ENCODE measurements around the gene SH3PXD2A.

Gene SH3PXD2A

DNA sequence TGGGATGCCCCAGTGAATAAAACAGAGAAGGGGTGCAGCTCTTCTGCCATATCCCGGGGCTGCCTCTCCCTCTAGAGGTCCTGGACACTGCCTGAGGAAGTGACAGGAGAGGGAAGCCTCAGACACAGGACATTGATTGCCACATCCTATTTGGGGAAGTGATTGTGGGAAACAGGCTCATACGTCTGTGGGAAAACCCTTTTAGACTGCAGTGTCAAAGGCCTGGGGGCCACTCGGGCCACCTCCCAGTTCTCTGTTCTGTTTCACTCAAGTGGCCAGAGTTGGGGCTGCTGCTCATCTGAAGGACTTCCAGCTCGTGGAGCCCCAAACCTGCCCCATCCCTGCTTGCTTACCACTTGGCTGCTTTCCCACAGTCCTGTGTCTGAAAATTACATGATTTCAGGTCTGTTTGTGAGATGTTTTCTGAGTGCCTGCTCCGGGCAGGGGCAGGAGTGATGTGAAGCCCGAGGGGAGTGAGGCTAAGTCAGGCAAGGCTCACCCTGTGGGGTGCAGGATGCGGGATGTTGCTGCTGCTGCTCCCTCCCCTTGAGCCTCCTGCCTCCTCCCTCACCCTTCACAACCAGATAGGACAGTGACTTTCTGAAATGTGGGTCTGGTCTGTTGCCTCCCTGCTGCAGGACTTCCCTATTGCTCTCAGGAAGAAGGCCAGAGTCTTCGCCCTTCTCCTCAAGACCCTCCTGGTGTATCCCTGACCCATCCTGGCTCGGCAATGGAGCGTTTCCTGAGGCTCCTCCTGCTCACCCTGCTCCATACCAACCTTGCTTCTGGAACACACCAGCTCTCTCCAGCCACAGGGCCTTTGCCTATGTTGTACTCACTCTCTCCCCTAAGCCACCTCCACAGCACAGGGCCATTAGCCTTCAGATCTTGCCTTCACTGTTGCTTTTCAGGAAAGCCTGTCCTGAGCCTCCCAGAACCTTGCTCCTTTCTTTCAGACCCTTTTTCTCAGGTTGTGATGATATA lies 303.5 kb downstream of the SH3PXD2A start:
- DNase-seq = no peak

DNA sequence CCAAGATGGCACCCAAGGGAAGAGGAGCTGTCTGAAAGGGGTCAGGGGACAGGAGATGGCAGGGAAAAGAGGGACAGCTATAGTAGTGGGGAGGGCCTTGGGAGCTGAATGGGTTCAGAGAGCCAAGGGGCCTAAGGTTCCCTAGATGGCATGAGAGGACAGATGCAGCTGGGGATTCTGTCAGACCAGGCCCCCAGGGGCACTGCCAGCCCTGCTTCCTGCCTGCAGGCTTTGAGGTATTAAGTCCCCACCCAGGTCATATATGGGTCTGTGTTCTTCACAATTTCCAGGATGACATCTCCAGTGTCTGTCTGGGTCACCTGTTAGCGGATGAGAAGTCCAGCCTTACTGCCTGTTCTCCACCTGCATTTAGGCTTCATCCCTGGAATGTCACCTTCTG lies 305.1 kb downstream of the SH3PXD2A start:
- no peak for DNase-seq

DNA sequence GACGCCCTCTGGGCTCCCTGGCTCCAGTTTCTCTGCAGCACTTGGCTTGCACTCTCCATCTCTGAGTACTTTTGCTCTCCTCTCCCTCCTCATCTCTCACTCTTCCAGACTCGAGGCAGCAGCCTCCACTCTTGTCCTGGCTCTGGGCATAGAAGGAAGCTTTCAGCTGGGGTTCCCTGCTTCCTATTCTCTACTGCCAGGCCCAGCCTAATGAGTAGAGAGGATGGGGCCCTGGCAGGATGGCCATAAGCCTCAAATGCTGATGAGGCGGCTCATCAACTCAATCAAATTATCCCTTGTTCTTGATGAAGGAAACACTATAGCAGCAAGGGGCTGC lies 306.1 kb downstream of the SH3PXD2A start:
- DNase-seq = no peak

DNA sequence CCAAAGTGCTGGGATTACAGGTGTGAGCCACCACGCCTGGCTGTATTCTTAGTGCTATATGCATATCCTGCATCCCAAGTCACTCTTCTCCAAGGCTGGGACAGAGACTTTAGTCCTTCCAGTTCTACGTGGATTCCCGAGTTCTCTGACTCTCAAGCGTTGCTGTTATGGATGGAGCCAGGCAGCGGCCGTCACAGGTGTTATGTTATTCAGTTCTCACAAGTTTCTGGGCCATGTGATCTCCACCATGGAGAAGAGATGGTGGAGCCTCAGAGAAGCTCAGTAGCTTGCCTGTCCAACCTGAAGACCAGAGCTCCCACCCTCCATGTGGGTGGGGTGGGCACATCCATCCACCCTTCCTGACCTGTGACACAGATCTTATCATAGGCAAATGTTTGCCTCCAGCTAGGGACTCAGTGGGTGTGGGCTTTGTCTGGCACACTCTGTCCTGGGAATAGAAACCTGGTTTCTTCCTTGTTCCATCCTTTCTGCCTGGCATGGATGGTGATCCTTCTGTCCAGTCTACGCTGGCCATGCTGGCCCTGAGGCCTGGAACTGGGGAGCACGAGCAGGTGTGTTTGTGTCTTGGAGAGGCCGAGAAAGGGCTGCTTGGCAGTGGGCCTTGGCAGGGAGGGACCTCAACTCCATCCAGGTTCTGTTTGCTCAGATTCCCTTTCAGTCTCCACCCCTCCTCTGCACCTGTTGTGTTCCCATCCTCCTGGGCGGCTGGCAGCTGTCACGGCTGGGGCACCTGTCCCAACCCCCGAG lies 306.6 kb downstream of the SH3PXD2A start:
- peak; percentile 74 for DNase-seq

DNA sequence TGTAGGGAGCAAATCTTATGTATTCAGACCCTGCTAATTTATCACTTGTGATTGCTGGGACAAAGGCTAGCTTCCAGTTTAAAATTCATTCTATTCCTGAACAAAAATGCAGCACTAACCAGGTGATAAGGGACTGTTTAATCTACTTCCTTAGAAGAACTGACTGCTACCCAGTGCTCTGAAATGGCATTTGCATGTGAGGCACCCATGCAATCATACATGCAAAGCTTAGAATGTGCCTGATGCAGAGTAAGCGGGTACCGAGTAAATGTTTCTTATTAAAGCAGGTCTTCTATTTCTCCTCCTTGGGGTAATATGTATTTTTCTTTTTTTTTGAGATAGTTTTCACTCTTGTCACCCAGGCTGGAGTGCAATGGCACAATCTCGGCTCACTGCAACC lies 307.4 kb downstream of the SH3PXD2A start:
- DNase-seq = no peak

DNA sequence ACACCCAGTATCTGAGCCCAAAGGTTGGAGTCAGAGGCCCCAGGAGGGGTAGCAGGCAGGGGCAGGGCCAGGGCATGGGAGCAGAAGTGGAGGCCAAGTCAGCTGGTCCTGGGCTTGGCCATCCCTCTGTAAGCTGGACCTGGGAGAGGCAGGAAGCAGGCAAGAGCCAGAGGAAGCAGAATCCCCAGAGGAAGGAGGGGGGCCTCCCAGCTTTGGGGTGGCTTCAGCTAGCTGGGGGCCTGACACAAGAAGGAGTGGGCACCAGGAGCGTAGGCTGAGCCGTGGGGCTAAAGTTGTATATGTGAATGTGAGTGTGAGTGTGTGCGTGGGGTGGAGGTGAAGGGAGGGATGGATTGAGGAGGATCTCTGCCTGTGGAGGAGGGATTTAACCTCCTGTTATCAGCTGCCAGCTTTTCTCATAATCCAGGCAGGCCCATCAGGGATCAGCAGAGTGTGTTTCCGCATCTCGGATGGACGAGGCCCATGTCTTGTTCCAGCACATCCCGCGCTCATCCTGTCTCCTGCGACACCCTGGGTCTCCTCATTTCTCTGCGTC lies 307.9 kb downstream of the SH3PXD2A start:
- DNase-seq = no peak

DNA sequence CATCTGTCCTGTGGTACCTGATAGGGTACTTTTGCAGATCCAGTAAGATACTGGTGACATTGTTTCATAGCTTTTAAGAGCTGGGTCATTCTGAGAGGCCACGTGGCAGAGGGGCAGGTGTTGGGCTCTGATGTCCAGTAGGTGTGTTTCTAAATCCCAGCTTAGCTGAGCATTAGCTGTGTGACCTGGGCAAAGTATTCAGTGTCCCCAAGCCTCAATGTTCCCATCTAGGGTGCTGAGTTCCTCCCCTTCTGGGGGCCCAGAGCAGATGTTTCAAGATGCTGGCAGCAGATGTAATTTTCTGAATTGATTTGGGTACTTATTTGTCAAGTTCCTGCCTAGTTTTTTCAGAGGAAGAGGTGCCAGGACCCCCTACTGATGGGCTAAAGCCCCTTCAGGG lies 309.0 kb downstream of the SH3PXD2A start:
- no peak for DNase-seq

DNA sequence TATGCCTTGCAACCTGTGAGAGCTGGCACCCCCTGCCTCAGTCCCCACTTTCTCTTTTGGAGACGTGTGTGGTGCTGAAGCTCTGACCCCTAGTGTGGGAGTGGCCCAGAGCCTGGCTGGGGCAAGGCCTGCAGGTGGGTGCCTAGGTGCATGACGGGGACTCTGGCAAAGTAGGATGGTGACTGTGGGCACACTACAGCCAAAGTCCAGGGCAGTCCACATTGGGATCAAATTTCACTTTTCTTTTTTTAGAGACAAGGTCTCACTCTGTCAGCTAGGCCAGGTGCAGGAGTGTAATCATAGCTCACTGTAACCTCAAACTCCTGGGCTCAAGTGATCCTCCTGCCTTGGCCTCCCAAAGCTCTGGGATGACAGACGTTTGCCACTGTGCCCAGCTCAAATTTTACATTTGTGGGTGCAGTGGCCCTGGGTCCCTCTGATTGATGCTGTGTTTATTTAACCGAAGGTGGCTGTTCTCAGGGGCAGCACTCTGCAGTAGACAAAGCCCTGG lies 309.6 kb downstream of the SH3PXD2A start:
- DNase-seq = no peak

DNA sequence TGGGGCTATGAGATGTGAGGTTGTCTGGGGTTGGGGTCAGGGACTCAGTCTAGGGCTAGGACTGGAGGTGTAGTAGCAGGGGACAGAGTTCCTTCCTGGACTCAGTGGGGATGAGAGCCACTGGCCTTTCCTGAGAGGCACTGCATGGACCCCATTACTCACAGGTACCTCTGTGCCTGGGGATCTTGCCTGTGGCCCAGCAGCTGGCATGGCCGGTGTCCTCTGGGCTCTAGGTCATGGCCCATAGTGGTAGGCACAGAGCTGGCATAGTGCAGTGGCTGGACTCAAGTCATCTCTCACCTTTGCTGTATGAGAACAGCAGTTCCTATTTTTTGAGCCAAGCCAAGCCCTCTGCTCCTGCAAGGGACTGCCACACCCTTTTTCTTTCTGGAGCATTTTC lies 310.0 kb downstream of the SH3PXD2A start:
- DNase-seq = no peak

DNA sequence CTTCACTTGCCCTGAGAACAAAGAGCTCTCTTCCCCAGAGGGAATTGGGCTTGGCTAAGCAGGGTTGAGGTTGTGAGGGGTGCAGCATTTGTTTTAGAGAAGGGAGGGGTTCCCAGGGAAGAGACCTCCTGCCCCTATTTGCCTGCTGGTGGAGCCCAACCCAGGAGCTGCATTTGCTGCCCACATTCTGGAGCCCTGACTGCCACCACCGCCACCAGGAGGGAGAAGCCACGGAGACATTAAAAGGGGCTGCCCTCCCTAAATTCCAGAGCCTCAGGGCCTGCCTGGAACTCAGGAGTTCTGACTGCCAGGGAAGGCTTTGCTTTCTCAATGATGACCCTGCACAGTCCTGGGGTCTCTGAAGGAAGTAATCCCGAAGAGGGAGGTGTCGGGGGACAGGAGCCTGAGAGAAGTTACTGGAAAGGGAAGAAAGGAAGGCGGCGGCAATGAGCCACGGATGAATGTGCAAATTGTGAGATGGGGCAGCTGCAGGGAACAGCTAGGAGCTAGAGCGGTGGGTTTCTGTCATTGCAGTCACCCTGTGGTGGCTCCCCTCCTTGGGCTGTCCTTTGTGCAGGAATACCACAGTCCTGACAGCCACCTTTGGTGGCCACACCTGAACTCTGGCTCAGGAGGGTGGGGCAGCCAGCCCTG lies 310.6 kb downstream of the SH3PXD2A start:
- no peak for DNase-seq

Data from COR-L47 (cell line).